IMR-90 (cell line): Measurements from ENCODE around the gene KIAA0513. TPM values are rescaled to one million over a fixed set of nuclear protein-coding genes. Genes with fewer than 3 reads are reported as not detected.

ENCODE experiments used
- ATAC-seq: fragments of 200-7000 bp; cut with Tn5 transposase; 2 replicates; pipeline ENCODE4 v1.9.1; 2020; ENCODE audit warnings: low read depth, mild to moderate bottlenecking, moderate library complexity
- BruUV-seq: library from RNA; stranded (reverse); fragments of 400-500 nt; replicated peaks from 2 replicates; lab custom pipeline; 2021; lab: Mats Ljungman, UMichigan
- CTCF ChIA-PET: fragments of 300-600 bp; formaldehyde crosslinking; extraction: SDS; loops from one replicate; lab custom pipeline; 2021; ENCODE audit warnings: antibody characterized with exemption; lab: Yijun Ruan, JAX
- POLR2A ChIA-PET: fragments of 300-600 bp; sonication (Branson Sonifier 250); formaldehyde crosslinking; loops from one replicate; lab custom pipeline; 2022; ENCODE audit warnings: antibody characterized with exemption; ENCODE audit not compliant: unreplicated experiment; lab: Charles Lee
- DNase-seq: peaks from one replicate; pipeline ENCODE4 v3.0.0; 2013
- H2AFZ ChIP-seq: replicated peaks from 2 replicates; pipeline ENCODE3; 2013; ENCODE audit warnings: low read length, mild to moderate bottlenecking; ENCODE audit not compliant: poor library complexity
- H2AK5ac ChIP-seq: 2 replicates; pipeline ENCODE4 v1.6.1; 2013; ENCODE audit warnings: low read depth, low read length, inconsistent platforms
- H2AK9ac ChIP-seq: replicated peaks from 2 replicates; pipeline ENCODE3; 2013; ENCODE audit warnings: mild to moderate bottlenecking, low read depth, low read length, moderate library complexity; ENCODE audit not compliant: poor library complexity
- H2BK120ac ChIP-seq: 2 replicates; pipeline ENCODE4 v1.6.1; 2013; ENCODE audit warnings: low read depth, low read length, inconsistent platforms
- H2BK15ac ChIP-seq: 3 replicates; pipeline ENCODE4 v1.6.1; 2013; ENCODE audit warnings: low read depth, low read length, inconsistent platforms
- H2BK20ac ChIP-seq: 2 replicates; pipeline ENCODE4 v1.6.1; 2013; ENCODE audit warnings: low read depth, mild to moderate bottlenecking, inconsistent platforms, low read length, moderate library complexity
- H2BK5ac ChIP-seq: 2 replicates; pipeline ENCODE4 v1.6.1; 2013; ENCODE audit warnings: mild to moderate bottlenecking, low read depth, low read length, inconsistent platforms; ENCODE audit not compliant: poor library complexity, severe bottlenecking
- H3K14ac ChIP-seq: replicated peaks from 2 replicates; pipeline ENCODE4 v1.6.1; 2013; ENCODE audit warnings: low read depth, low read length, inconsistent platforms
- H3K18ac ChIP-seq: 2 replicates; pipeline ENCODE4 v1.6.1; 2013; ENCODE audit warnings: low read depth, low read length, control low read depth
- H3K23ac ChIP-seq: 2 replicates; pipeline ENCODE4 v1.6.1; 2013; ENCODE audit warnings: low read depth, low read length, inconsistent platforms
- H3K27ac ChIP-seq: 2 replicates; pipeline ENCODE4 v1.5.1; 2013; ENCODE audit warnings: mild to moderate bottlenecking, control low read depth, low read length; ENCODE audit not compliant: insufficient read depth
- H3K27me3 ChIP-seq: 2 replicates; pipeline ENCODE4 v1.6.1; 2013; ENCODE audit warnings: low read length; ENCODE audit not compliant: control insufficient read depth, insufficient read depth
- H3K36me3 ChIP-seq: 2 replicates; pipeline ENCODE4 v1.6.1; 2013; ENCODE audit warnings: low read length, mixed read lengths; ENCODE audit not compliant: control insufficient read depth, insufficient read depth
- H3K4ac ChIP-seq: 2 replicates; pipeline ENCODE4 v1.6.1; 2013; ENCODE audit warnings: low read depth, low read length, inconsistent platforms
- H3K4me1 ChIP-seq: 2 replicates; pipeline ENCODE4 v1.6.1; 2013; ENCODE audit warnings: low read length, mixed read lengths; ENCODE audit not compliant: control insufficient read depth, insufficient read depth
- H3K4me2 ChIP-seq: 2 replicates; pipeline ENCODE4 v1.6.1; 2013; ENCODE audit warnings: low read depth, mild to moderate bottlenecking, control low read depth, low read length, moderate library complexity
- H3K4me3 ChIP-seq: 2 replicates; pipeline ENCODE4 v1.5.1; 2013; ENCODE audit warnings: low read depth, mild to moderate bottlenecking, control low read depth, low read length, moderate library complexity; ENCODE audit not compliant: insufficient read depth
- H3K56ac ChIP-seq: 2 replicates; pipeline ENCODE4 v1.6.1; 2013; ENCODE audit warnings: low read length, inconsistent platforms; ENCODE audit not compliant: insufficient read depth; ENCODE audit errors: extremely low read depth
- H3K79me1 ChIP-seq, 2 experiments: 2 replicates each; pipeline ENCODE4 v1.6.1; 2013; ENCODE audit warnings: low read length in 2 of 2, inconsistent platforms in 1 of 2, low read depth in 1 of 2
- H3K9ac ChIP-seq: 2 replicates; pipeline ENCODE4 v1.6.1; 2013; ENCODE audit warnings: low read depth, low read length, control low read depth
- H3K9me1 ChIP-seq: 2 replicates; pipeline ENCODE4 v1.6.1; 2013; ENCODE audit warnings: low read length, inconsistent platforms; ENCODE audit not compliant: insufficient read depth
- H3K9me3 ChIP-seq: 2 replicates; pipeline ENCODE4 v1.6.1; 2013; ENCODE audit warnings: low read length; ENCODE audit not compliant: control insufficient read depth, insufficient read depth
- H4K20me1 ChIP-seq: 2 replicates; pipeline ENCODE4 v1.6.1; 2013; ENCODE audit warnings: low read length, inconsistent platforms; ENCODE audit not compliant: insufficient read depth
- H4K5ac ChIP-seq: 2 replicates; pipeline ENCODE4 v1.6.1; 2013; ENCODE audit warnings: mild to moderate bottlenecking, low read depth, low read length, control low read depth
- H4K8ac ChIP-seq, 2 experiments: 2 replicates each; pipeline ENCODE4 v1.6.1; 2013; ENCODE audit warnings: low read depth in 2 of 2, low read length in 2 of 2, control low read depth in 1 of 2, inconsistent platforms in 1 of 2
- H4K91ac ChIP-seq: 2 replicates; pipeline ENCODE4 v1.6.1; 2013; ENCODE audit warnings: low read depth, low read length, inconsistent platforms; ENCODE audit not compliant: insufficient read depth
- CEBPB ChIP-seq: IDR thresholded peaks from 2 replicates; pipeline ENCODE4 v1.6.1; 2012; ENCODE audit warnings: low read depth, low read length, improper control_type of control experiment
- CHD1 ChIP-seq: IDR thresholded peaks from 2 replicates; pipeline ENCODE4 v1.6.1; 2012; ENCODE audit warnings: low read depth, low read length, improper control_type of control experiment
- CTCF ChIP-seq: conservative IDR thresholded peaks from 2 replicates; pipeline ENCODE4 v1.5.1; 2012; ENCODE audit warnings: mild to moderate bottlenecking, low read depth, low read length, improper control_type of control experiment
- FOS ChIP-seq: fragments of 150-350 bp; IDR thresholded peaks from 2 replicates; pipeline ENCODE4 v1.6.1; 2016; ENCODE audit warnings: low read depth, low read length
- MAFK ChIP-seq: IDR thresholded peaks from 2 replicates; pipeline ENCODE4 v1.6.1; 2012; ENCODE audit warnings: low read depth, low read length, improper control_type of control experiment
- MAZ ChIP-seq: IDR thresholded peaks from 2 replicates; pipeline ENCODE4 v1.6.1; 2012; ENCODE audit warnings: low read depth, mild to moderate bottlenecking, low read length, improper control_type of control experiment, moderate library complexity, borderline replicate concordance
- MXI1 ChIP-seq: IDR thresholded peaks from 2 replicates; pipeline ENCODE4 v1.6.1; 2012; ENCODE audit warnings: low read depth, mild to moderate bottlenecking, low read length, moderate library complexity, borderline replicate concordance
- NFE2L2 ChIP-seq: fragments of 150-350 bp; IDR thresholded peaks from 2 replicates; pipeline ENCODE4 v1.6.1; 2016; ENCODE audit warnings: low read depth, mild to moderate bottlenecking, low read length
- POLR2A ChIP-seq: IDR thresholded peaks from 2 replicates; pipeline ENCODE4 v1.6.1; 2012; ENCODE audit warnings: mild to moderate bottlenecking, low read depth, low read length
- RAD21 ChIP-seq: IDR thresholded peaks from 2 replicates; pipeline ENCODE4 v1.6.1; 2012; ENCODE audit warnings: low read length, improper control_type of control experiment
- RCOR1 ChIP-seq: IDR thresholded peaks from 2 replicates; pipeline ENCODE4 v1.6.1; 2012; ENCODE audit warnings: mild to moderate bottlenecking, low read length, improper control_type of control experiment; ENCODE audit not compliant: insufficient replicate concordance
- RFX5 ChIP-seq: IDR thresholded peaks from 2 replicates; pipeline ENCODE4 v1.8.0; 2012; ENCODE audit warnings: low read depth, mild to moderate bottlenecking, low read length, moderate library complexity
- SMC3 ChIP-seq: fragments of 150-350 bp; IDR thresholded peaks from 2 replicates; pipeline ENCODE4 v1.6.1; 2016; ENCODE audit warnings: low read depth, mild to moderate bottlenecking, antibody characterized with exemption, low read length, moderate library complexity
- USF2 ChIP-seq: fragments of 150-350 bp; IDR thresholded peaks from 2 replicates; pipeline ENCODE4 v1.6.1; 2017; ENCODE audit warnings: mild to moderate bottlenecking, antibody characterized with exemption, low read length, low read depth
- WGBS, 2 experiments: methylation state at CpG; one replicate each; pipeline versions ENCODE4 v1.1.5 to v1.1.7; 2013; ENCODE audit warnings: missing lambda C conversion rate in 2 of 2; ENCODE audit not compliant: insufficient read length in 1 of 2; ENCODE audit errors: extremely low coverage in 2 of 2; 5-methylcytosine and 5-hydroxymethylcytosine counted together
- dilution Hi-C: fragments of 300-500 bp; cut with HindIII; formaldehyde crosslinking; loops from one replicate; pipeline ENCODE4 v1.14.3; 2018; ENCODE audit warnings: low sequenced_read_pairs; ENCODE audit not compliant: unreplicated experiment
- in situ Hi-C: fragments of 300-500 bp; cut with MboI; formaldehyde crosslinking; loops from 3 replicates; pipeline ENCODE4 v1.14.3; 2019; ENCODE audit warnings: low sequenced_read_pairs, inconsistent platforms, mixed read lengths
- intact Hi-C: fragments of 100-400 bp; cut with micrococcal nuclease; formaldehyde crosslinking; loops from 2 replicates; pipeline ENCODE4 v1.10.0; 2022
- polyA plus RNA-seq, 3 experiments: library from polyadenylated mRNA; depleted of rRNA; stranded (reverse); fragments of >200 nt; gene quantifications; 2 replicates each; pipeline ENCODE4 v1.2.3, GENCODE V29; 2012; ENCODE audit warnings: low replicate concordance in 1 of 3
- total RNA-seq: library from RNA; depleted of rRNA; stranded (reverse); fragments of >200 nt; gene quantifications from 2 replicates; pipeline ENCODE4 v1.2.3, GENCODE V29; 2012
- TF ChIP-seq, protein P1 (sequence below): fragments of 150-350 bp; IDR thresholded peaks from 2 replicates; pipeline ENCODE4 v1.6.1; 2016; ENCODE audit warnings: low read depth, mild to moderate bottlenecking, low read length, moderate library complexity, borderline replicate concordance

The KIAA0513 gene
- total and polyA plus RNA-seq, 2 of the 4 experiments (the other 2 are of a cell fraction) = 9.5 TPM

DNA sequence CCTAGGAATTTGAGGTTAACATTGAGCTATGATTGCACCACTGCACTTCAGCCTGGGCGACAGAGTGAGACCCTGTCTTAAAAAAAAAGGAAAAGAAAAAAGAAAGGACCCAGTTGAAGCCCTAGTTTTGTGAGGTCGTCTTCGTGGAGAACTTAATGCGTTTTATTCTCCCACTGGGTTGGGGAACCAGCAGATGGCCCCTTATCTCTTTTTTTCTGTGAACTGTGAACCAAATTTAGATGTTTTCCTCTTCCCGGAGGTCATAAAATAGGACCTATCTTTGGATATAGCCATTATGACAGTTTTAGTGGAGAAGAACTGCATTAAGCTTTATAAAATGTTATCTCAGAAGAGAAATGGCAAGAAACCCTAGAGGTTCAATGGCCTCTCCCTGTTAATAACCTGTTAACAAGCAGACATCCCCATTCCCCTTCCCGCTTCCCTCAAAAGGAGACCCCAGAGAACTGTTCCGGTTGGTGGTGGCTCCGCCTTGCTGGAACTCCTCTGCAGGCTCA is 23.5 kb downstream of the KIAA0513 start:
- Histone ChIP-seq H3K79me1 (peaks cover 3 to 21% of the 10 kb centered on the region in 2 experiments; a peak in 3 of 4 replicates), H3K27ac (no peak overlapping the region), H3K9ac (no peak overlapping the region), H2AK5ac (no peak overlapping the region; the same call in 1 of the 2 replicates), H3K56ac (no peak overlapping the region), H3K4me2 (no peak overlapping the region), H2BK20ac (no peak overlapping the region), H2BK15ac (no peak overlapping the region), H3K9me3 (no peaks in the 10 kb centered on the region), H2AK9ac (no peak overlapping the region), H3K18ac (no peak overlapping the region), H4K91ac (no peak overlapping the region; the same call in 1 of the 2 replicates), H2BK120ac (no peak overlapping the region), H4K5ac (no peak overlapping the region), H2AFZ (no peak overlapping the region), H3K4me3 (no peak overlapping the region), H3K23ac (no peak overlapping the region), H3K9me1 (peaks cover 3% of the 10 kb centered on the region), H3K27me3 (0 out of 2 replicates have a peak, but pooled peaks cover 1% of the 10 kb centered on the region), H4K8ac (no peak overlapping the region), H3K4me1 (peaks cover 12% of the 10 kb centered on the region), H3K14ac (no peak overlapping the region), H3K36me3 (peaks cover 2% of the 10 kb centered on the region; the same call in 1 of the 2 replicates), H3K4ac (no peak overlapping the region), H4K20me1 (peaks cover 21% of the 10 kb centered on the region), H2BK5ac (no peak overlapping the region)
- dilution Hi-C loops (no loop called here), intact Hi-C loops (no loop called here), in situ Hi-C loops (no loop called here)
- ATAC-seq (no peak), DNase-seq (no peak)
- TF ChIP-seq MXI1 (no peak), RFX5 (no peak), USF2 (no peak), MAFK (no peak), RCOR1 (no peak), POLR2A (no peak), NFE2L2 (no peak), RAD21 (no peak), CTCF (no peak), CHD1 (no peak), MAZ (no peak), CEBPB (no peak), FOS (no peak), SMC3 (no peak)
- TF ChIP-seq, protein P1, sequence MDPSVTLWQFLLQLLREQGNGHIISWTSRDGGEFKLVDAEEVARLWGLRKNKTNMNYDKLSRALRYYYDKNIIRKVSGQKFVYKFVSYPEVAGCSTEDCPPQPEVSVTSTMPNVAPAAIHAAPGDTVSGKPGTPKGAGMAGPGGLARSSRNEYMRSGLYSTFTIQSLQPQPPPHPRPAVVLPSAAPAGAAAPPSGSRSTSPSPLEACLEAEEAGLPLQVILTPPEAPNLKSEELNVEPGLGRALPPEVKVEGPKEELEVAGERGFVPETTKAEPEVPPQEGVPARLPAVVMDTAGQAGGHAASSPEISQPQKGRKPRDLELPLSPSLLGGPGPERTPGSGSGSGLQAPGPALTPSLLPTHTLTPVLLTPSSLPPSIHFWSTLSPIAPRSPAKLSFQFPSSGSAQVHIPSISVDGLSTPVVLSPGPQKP = no peak
- WGBS, 2 experiments = 100% methylated on average over 2 of the region's 8 CpGs; no CpG with 5 or more reads in 1 of the 2 experiments
- ChIA-PET CTCF (no interaction called here), POLR2A (interaction anchor here (1.0 kb wide), 1 partner anchor 21 kb away, joined by 3 read pairs; no protein-coding TSS in a partner anchor)
- no TSS peak for BruUV-seq
